Measurements from ENCODE around the gene DAB2. TPM values are rescaled to one million over a fixed set of nuclear protein-coding genes. Genes with fewer than 3 reads are reported as not detected.
A peak's percentile ranks its signal among the peaks of the same experiment; 100 is the strongest.

DAB2 gene
- total and polyA plus RNA-seq, 2 donors from 2014 or later = 138 to 199 TPM

- Histone ChIP-seq H3K27ac (ENCODE audit: low read depth in 2 of 2, low read length in 2 of 2) (peak overlapping the region; percentile 87 to 97), H3K27me3 (ENCODE audit: control insufficient read depth, insufficient read depth, low read length) (no peaks in the 10 kb centered on the region), H3K36me3 (ENCODE audit: control insufficient read depth in 2 of 3, insufficient read depth in 3 of 3, low read length in 3 of 3) (no peaks in the 10 kb centered on the region)
Measured at GRCh38 chr5:39423331-39423751, 1.4 kb downstream of the DAB2 start.

GRCh38 chr5:39422728-39423285 is 2.0 kb downstream of the DAB2 start:
- Histone ChIP-seq H3K9ac (ENCODE audit: low read length in 3 of 3) (peak overlapping the region; percentile 6 to 91 (median 61)), H3K27ac (ENCODE audit: low read depth in 2 of 2, low read length in 2 of 2) (peak overlapping the region; percentile 87 to 97), H3K9me3 (ENCODE audit: control insufficient read depth in 2 of 3, insufficient read depth in 1 of 3, low read length in 3 of 3) (no peaks in the 10 kb centered on the region), H3K4me3 (ENCODE audit: low read length in 3 of 3) (peak overlapping the region; percentile 76 to 91 (median 78)), H3K36me3 (ENCODE audit: control insufficient read depth in 2 of 3, insufficient read depth in 3 of 3, low read length in 3 of 3) (peaks cover 0 to 3% (median 0%) of the 10 kb centered on the region in 3 donors), H3K4me1 (ENCODE audit: control insufficient read depth in 2 of 3, insufficient read depth in 2 of 3, low read depth in 1 of 3, low read length in 3 of 3) (peaks cover 3 to 41% (median 26%) of the 10 kb centered on the region in 3 donors), H3K27me3 (ENCODE audit: control insufficient read depth, insufficient read depth, low read length) (no peaks in the 10 kb centered on the region)
- intact Hi-C loops (cut with DNase I) = no loop called here
- no peak for DNase-seq
- FAIRE-seq = no peak
- no peak for TF ChIP-seq CTCF (IDR thresholded peaks at IDR 0.05; ENCODE audit: borderline replicate concordance, extremely low read depth, insufficient read depth)

More at GRCh38 chr5:39423331-39423751, 1.4 kb downstream of the DAB2 start:
- no peak for TF ChIP-seq CTCF (IDR thresholded peaks at IDR 0.05; ENCODE audit: borderline replicate concordance, extremely low read depth, insufficient read depth)
- Histone ChIP-seq H3K4me3 (ENCODE audit: low read length in 3 of 3) (peak overlapping the region; percentile 76 to 91 (median 78)), H3K9me3 (ENCODE audit: control insufficient read depth in 2 of 3, insufficient read depth in 1 of 3, low read length in 3 of 3) (no peaks in the 10 kb centered on the region), H3K4me1 (ENCODE audit: control insufficient read depth in 2 of 3, insufficient read depth in 2 of 3, low read depth in 1 of 3, low read length in 3 of 3) (peaks cover 3 to 38% (median 26%) of the 10 kb centered on the region in 3 donors), H3K9ac (ENCODE audit: low read length in 3 of 3) (peak overlapping the region; percentile 61 to 91 (median 72))
- DNase-seq (no peak), FAIRE-seq (no peak)
- intact Hi-C loops (cut with DNase I) = no loop called here

- FAIRE-seq (no peak), DNase-seq (no peak)
- Histone ChIP-seq H3K27me3 (ENCODE audit: control insufficient read depth, insufficient read depth, low read length) (no peaks in the 10 kb centered on the region), H3K4me3 (ENCODE audit: low read length in 3 of 3) (peak overlapping the region; percentile 30 to 91 (median 76)), H3K9ac (ENCODE audit: low read length in 3 of 3) (peak overlapping the region; percentile 6 to 91 (median 61)), H3K4me1 (ENCODE audit: control insufficient read depth in 2 of 3, insufficient read depth in 2 of 3, low read depth in 1 of 3, low read length in 3 of 3) (peaks cover 0 to 41% (median 23%) of the 10 kb centered on the region in 3 donors), H3K27ac (ENCODE audit: low read depth in 2 of 2, low read length in 2 of 2) (peak overlapping the region; percentile 87 to 97), H3K9me3 (ENCODE audit: control insufficient read depth in 2 of 3, insufficient read depth in 1 of 3, low read length in 3 of 3) (no peaks in the 10 kb centered on the region), H3K36me3 (ENCODE audit: control insufficient read depth in 2 of 3, insufficient read depth in 3 of 3, low read length in 3 of 3) (peaks cover 0 to 9% (median 2%) of the 10 kb centered on the region in 3 donors)
- no peak for TF ChIP-seq CTCF (IDR thresholded peaks at IDR 0.05; ENCODE audit: borderline replicate concordance, extremely low read depth, insufficient read depth)
- intact Hi-C loops (cut with DNase I) = no loop called here
Measured at GRCh38 chr5:39422036-39422606, 2.7 kb downstream of the DAB2 start.

Data from kidney (tissue), 14 donors.